Lower leg skin (tissue), 4 donors: ENCODE measurements around the gene SLC7A4. TPM values are rescaled to one million over a fixed set of nuclear protein-coding genes. Genes with fewer than 3 reads are reported as not detected.
"Not testable (repeated sequence)": the region's sequence is repeated elsewhere in the genome, so short reads cannot be mapped to it uniquely, and the experiment has no call there.

Experiments used
- DNase-seq, 2 donors: peaks; one replicate each; pipeline ENCODE4 v3.0.0-alpha.2; 2019; ENCODE audit warnings: low spot score in 2 of 2
- H3K4me3 ChIP-seq: fragments of 200-600 bp; sonication (generic); 2 replicates; pipeline ENCODE4 v1.5.1; 2017; ENCODE audit warnings: mild to moderate bottlenecking, low read depth; ENCODE audit not compliant: poor library complexity, severe bottlenecking
- CTCF ChIP-seq, 3 donors: fragments of 450-650 bp; IDR thresholded peaks; one replicate each; pipeline ENCODE4 v1.5.1; 2016; ENCODE audit warnings: antibody characterized with exemption in 3 of 3, mild to moderate bottlenecking in 3 of 3, moderate library complexity in 2 of 3
- POLR2A ChIP-seq, 2 donors: fragments of 450-650 bp; IDR thresholded peaks; one replicate each; pipeline ENCODE4 v1.6.1; 2016 to 2017; ENCODE audit warnings: antibody characterized with exemption in 2 of 2, mild to moderate bottlenecking in 1 of 2, moderate library complexity in 1 of 2
- WGBS, 2 donors: methylation state at CpG; one replicate each; pipeline ENCODE4 v1.1.5; 2018; 5-methylcytosine and 5-hydroxymethylcytosine counted together
- intact Hi-C: fragments of 100-400 bp; cut with DNase I; formaldehyde crosslinking; loops from one replicate; pipeline ENCODE4 v1.15.0; 2023; ENCODE audit warnings: low total_unique reads
- total RNA-seq, 4 donors: library from RNA; depleted of rRNA; stranded (reverse); fragments of >200 nt; gene quantifications; one replicate each; pipeline ENCODE4 v1.1.0, GENCODE V29; 2016

Gene SLC7A4
- total RNA-seq, 4 donors from 2014 or later = 1.5 to 4.5 (median 2.8) TPM

GRCh38 chr22:21042978-21043859, 10.9 kb upstream of the SLC7A4 start:
- intact Hi-C loops = no loop called here
- no peak overlapping the region for H3K4me3 ChIP-seq
- WGBS, 2 donors = 78 to 81% methylated on average over 6 of the region's 6 CpGs
- TF ChIP-seq POLR2A (IDR thresholded peaks at IDR 0.05) (no peak), CTCF (IDR thresholded peaks at IDR 0.05) (no peak)
- DNase-seq = no peak

- no peak overlapping the region for H3K4me3 ChIP-seq
- WGBS, 2 donors = 77 to 78% methylated on average over 4 of the region's 4 CpGs
- TF ChIP-seq CTCF (IDR thresholded peaks at IDR 0.05) = no peak
- TF ChIP-seq POLR2A (IDR thresholded peaks at IDR 0.05) = no peak
- intact Hi-C loops = no loop called here
- DNase-seq = no peak
Observed at GRCh38 chr22:21041937-21042336, 9.6 kb upstream of the SLC7A4 start.

GRCh38 chr22:21039158-21039557, 6.8 kb upstream of the SLC7A4 start:
- DNase-seq, H3K4me3 ChIP-seq, intact Hi-C loops: not testable (repeated sequence)
- 94 to 95% methylated on average over 5 of the region's 5 CpGs for WGBS, 2 donors

- TF ChIP-seq POLR2A (IDR thresholded peaks at IDR 0.05) (no peak), CTCF (IDR thresholded peaks at IDR 0.05) (no peak)
- WGBS, 2 donors = 29 to 39% methylated on average over 2 of the region's 2 CpGs
- intact Hi-C loops = no loop called here
- no peak overlapping the region for H3K4me3 ChIP-seq
- DNase-seq = no peak
Observed at GRCh38 chr22:21038405-21038804, 6.0 kb upstream of the SLC7A4 start.

GRCh38 chr22:21034989-21035388, 2.6 kb upstream of the SLC7A4 start:
- intact Hi-C loops = no loop called here
- 88 to 89% methylated on average over 3 of the region's 3 CpGs for WGBS, 2 donors
- TF ChIP-seq POLR2A (IDR thresholded peaks at IDR 0.05) (no peak), CTCF (IDR thresholded peaks at IDR 0.05) (no peak)
- no peak for DNase-seq
- no peak overlapping the region for H3K4me3 ChIP-seq

- intact Hi-C loops = no loop called here
- WGBS, 2 donors = 71 to 78% methylated on average over 3 of the region's 3 CpGs
- no peak for DNase-seq
- no peak overlapping the region for H3K4me3 ChIP-seq
- TF ChIP-seq CTCF (IDR thresholded peaks at IDR 0.05) = no peak
- TF ChIP-seq POLR2A (IDR thresholded peaks at IDR 0.05) = no peak
Observed at GRCh38 chr22:21033895-21034294, 1.5 kb upstream of the SLC7A4 start.
